Neural cell (in vitro differentiated cells): ENCODE data around the gene TTN. TPM values are rescaled to one million over a fixed set of nuclear protein-coding genes. Genes with fewer than 3 reads are reported as not detected.

Experiments
- H2AFZ ChIP-seq: fragments of 200-600, 300-800 bp; sonication (generic), shearing (Covaris generic); 2 replicates; pipeline ENCODE4 v1.6.0; 2014; ENCODE audit warnings: low read depth, mild to moderate bottlenecking, antibody characterized with exemption, low read length, moderate library complexity
- H3F3A ChIP-seq: fragments of 200-600 bp; shearing (Covaris generic); 2 replicates; pipeline ENCODE4 v1.6.1; 2016; ENCODE audit warnings: mild to moderate bottlenecking, moderate library complexity, mixed read lengths, antibody characterized with exemption, low read length; ENCODE audit not compliant: insufficient read depth, poor library complexity, severe bottlenecking
- H3K27ac ChIP-seq: fragments of 200-600, 300-800 bp; sonication (generic), shearing (Covaris generic); 2 replicates; pipeline ENCODE4 v1.5.1; 2014; ENCODE audit warnings: mild to moderate bottlenecking, low read length, moderate library complexity
- H3K27me3 ChIP-seq: fragments of 300-800, 200-600 bp; sonication (generic), shearing (Covaris generic); 2 replicates; pipeline ENCODE4 v1.6.0; 2014; ENCODE audit warnings: mild to moderate bottlenecking, low read depth, low read length, moderate library complexity; ENCODE audit not compliant: insufficient read depth
- H3K36me3 ChIP-seq: fragments of 300-800, 200-600 bp; sonication (generic), shearing (Covaris generic); 2 replicates; pipeline ENCODE4 v1.5.1; 2014; ENCODE audit warnings: mild to moderate bottlenecking, antibody characterized with exemption, low read length, moderate library complexity; ENCODE audit not compliant: insufficient read depth
- H3K4me2 ChIP-seq: fragments of 300-800, 200-600 bp; sonication (generic), shearing (Covaris generic); 2 replicates; pipeline ENCODE4 v1.6.0; 2014; ENCODE audit warnings: mild to moderate bottlenecking, low read length
- H3K4me3 ChIP-seq: fragments of 300-800, 200-600 bp; sonication (generic), shearing (Covaris generic); 2 replicates; pipeline ENCODE4 v1.5.1; 2014; ENCODE audit warnings: mild to moderate bottlenecking, low read length, moderate library complexity
- H3K79me2 ChIP-seq: fragments of 200-600 bp; shearing (Covaris generic); replicated peaks from 2 replicates; pipeline ENCODE4 v1.6.0; 2014; ENCODE audit warnings: mild to moderate bottlenecking, low read length, moderate library complexity; ENCODE audit not compliant: insufficient read depth
- H3K9ac ChIP-seq: fragments of 300-800, 200-600 bp; sonication (generic), shearing (Covaris generic); 2 replicates; pipeline ENCODE4 v1.6.1; 2016; ENCODE audit warnings: mild to moderate bottlenecking, low read length, mixed read lengths
- H3K9me2 ChIP-seq: fragments of 200-600 bp; shearing (Covaris generic); 2 replicates; pipeline ENCODE4 v1.6.1; 2016; ENCODE audit warnings: mild to moderate bottlenecking, low read length, mixed read lengths; ENCODE audit not compliant: insufficient read depth
- H3K9me3 ChIP-seq: fragments of 200-600, 300-800 bp; sonication (generic), shearing (Covaris generic); 2 replicates; pipeline ENCODE4 v1.6.1; 2016; ENCODE audit warnings: mild to moderate bottlenecking, mixed run types, low read length, moderate library complexity, mixed read lengths
- H4K20me1 ChIP-seq: fragments of 200-600 bp; shearing (Covaris generic); 2 replicates; pipeline ENCODE4 v1.6.1; 2016; ENCODE audit warnings: mild to moderate bottlenecking, mixed run types; ENCODE audit not compliant: insufficient read depth
- EP300 ChIP-seq: fragments of 450-650 bp; conservative IDR thresholded peaks from 2 replicates; pipeline ENCODE4 v1.6.1; 2014; ENCODE audit warnings: antibody characterized with exemption, mild to moderate bottlenecking, moderate library complexity; ENCODE audit not compliant: poor library complexity, severe bottlenecking
- EZH2 ChIP-seq: fragments of 200-600, 300-800 bp; shearing (Covaris generic), sonication (generic); IDR thresholded peaks from 2 replicates; pipeline ENCODE4 v1.6.1; 2014; ENCODE audit warnings: antibody characterized with exemption, low read length, borderline replicate concordance, mild to moderate bottlenecking; ENCODE audit not compliant: insufficient read depth, poor library complexity, severe bottlenecking
- MXI1 ChIP-seq: fragments of 450-650 bp; conservative IDR thresholded peaks from 2 replicates; pipeline ENCODE4 v1.6.1; 2014; ENCODE audit warnings: antibody characterized with exemption, mild to moderate bottlenecking; ENCODE audit not compliant: poor library complexity, severe bottlenecking
- POLR2AphosphoS5 ChIP-seq: IDR thresholded peaks from 2 replicates; pipeline ENCODE4 v1.6.1; 2012
- RAD21 ChIP-seq: fragments of 450-650 bp; conservative IDR thresholded peaks from 2 replicates; pipeline ENCODE4 v1.6.1; 2014; ENCODE audit warnings: antibody characterized with exemption, mild to moderate bottlenecking, moderate library complexity
- SMC3 ChIP-seq: fragments of 450-650 bp; conservative IDR thresholded peaks from 2 replicates; pipeline ENCODE4 v1.6.1; 2014; ENCODE audit warnings: antibody characterized with exemption, mild to moderate bottlenecking, moderate library complexity; ENCODE audit not compliant: poor library complexity
- TAF1 ChIP-seq: IDR thresholded peaks from 2 replicates; pipeline ENCODE4 v1.6.1; 2012; ENCODE audit warnings: low read depth
- polyA plus RNA-seq: library from polyadenylated mRNA; depleted of rRNA; stranded (reverse); fragments of >200 nt; gene quantifications from 2 replicates; pipeline ENCODE4 v1.2.3, GENCODE V29; 2014
- TF ChIP-seq, protein P1 (sequence below): IDR thresholded peaks from 2 replicates; pipeline ENCODE4 v1.6.1; 2012; ENCODE audit warnings: borderline replicate concordance
- TF ChIP-seq, protein P2 (sequence below): fragments of 450-650 bp; IDR thresholded peaks from 2 replicates; pipeline ENCODE4 v1.5.1; 2014; ENCODE audit warnings: antibody characterized with exemption, mild to moderate bottlenecking, moderate library complexity; ENCODE audit not compliant: poor library complexity, severe bottlenecking

Gene TTN
- polyA plus RNA-seq, 1 donor from 2014 or later: 0.10 TPM

DNA sequence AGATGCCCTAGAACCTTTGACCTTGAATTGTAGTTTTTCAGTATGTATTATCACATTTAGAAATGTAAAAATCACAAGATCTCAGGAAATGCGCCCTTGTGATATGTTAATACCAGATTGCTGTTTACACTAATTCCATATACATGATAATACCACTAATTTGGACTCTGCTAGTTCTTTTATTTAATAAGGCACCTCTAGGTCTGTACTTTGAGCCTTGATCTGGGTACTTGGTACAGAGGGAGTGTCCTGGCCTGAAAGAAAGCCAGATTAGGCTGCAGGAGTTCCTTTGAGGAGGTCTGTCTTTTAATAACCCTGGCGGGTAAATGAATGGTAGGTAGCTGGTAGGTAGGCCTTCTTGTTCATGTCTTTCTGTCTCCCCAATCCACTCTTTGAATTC, 300.7 kb downstream of the TTN start:
- H3K27ac ChIP-seq: no peak overlapping the region
- H3K4me2 ChIP-seq: no peak overlapping the region
- TF ChIP-seq, protein P1, sequence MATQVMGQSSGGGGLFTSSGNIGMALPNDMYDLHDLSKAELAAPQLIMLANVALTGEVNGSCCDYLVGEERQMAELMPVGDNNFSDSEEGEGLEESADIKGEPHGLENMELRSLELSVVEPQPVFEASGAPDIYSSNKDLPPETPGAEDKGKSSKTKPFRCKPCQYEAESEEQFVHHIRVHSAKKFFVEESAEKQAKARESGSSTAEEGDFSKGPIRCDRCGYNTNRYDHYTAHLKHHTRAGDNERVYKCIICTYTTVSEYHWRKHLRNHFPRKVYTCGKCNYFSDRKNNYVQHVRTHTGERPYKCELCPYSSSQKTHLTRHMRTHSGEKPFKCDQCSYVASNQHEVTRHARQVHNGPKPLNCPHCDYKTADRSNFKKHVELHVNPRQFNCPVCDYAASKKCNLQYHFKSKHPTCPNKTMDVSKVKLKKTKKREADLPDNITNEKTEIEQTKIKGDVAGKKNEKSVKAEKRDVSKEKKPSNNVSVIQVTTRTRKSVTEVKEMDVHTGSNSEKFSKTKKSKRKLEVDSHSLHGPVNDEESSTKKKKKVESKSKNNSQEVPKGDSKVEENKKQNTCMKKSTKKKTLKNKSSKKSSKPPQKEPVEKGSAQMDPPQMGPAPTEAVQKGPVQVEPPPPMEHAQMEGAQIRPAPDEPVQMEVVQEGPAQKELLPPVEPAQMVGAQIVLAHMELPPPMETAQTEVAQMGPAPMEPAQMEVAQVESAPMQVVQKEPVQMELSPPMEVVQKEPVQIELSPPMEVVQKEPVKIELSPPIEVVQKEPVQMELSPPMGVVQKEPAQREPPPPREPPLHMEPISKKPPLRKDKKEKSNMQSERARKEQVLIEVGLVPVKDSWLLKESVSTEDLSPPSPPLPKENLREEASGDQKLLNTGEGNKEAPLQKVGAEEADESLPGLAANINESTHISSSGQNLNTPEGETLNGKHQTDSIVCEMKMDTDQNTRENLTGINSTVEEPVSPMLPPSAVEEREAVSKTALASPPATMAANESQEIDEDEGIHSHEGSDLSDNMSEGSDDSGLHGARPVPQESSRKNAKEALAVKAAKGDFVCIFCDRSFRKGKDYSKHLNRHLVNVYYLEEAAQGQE: no peak
- no peak for TF ChIP-seq EP300
- no peak for TF ChIP-seq TAF1
- TF ChIP-seq EZH2: no peak
- TF ChIP-seq MXI1: no peak
- no peak for TF ChIP-seq POLR2AphosphoS5
- TF ChIP-seq RAD21: no peak
- TF ChIP-seq SMC3: no peak
- TF ChIP-seq, protein P2, sequence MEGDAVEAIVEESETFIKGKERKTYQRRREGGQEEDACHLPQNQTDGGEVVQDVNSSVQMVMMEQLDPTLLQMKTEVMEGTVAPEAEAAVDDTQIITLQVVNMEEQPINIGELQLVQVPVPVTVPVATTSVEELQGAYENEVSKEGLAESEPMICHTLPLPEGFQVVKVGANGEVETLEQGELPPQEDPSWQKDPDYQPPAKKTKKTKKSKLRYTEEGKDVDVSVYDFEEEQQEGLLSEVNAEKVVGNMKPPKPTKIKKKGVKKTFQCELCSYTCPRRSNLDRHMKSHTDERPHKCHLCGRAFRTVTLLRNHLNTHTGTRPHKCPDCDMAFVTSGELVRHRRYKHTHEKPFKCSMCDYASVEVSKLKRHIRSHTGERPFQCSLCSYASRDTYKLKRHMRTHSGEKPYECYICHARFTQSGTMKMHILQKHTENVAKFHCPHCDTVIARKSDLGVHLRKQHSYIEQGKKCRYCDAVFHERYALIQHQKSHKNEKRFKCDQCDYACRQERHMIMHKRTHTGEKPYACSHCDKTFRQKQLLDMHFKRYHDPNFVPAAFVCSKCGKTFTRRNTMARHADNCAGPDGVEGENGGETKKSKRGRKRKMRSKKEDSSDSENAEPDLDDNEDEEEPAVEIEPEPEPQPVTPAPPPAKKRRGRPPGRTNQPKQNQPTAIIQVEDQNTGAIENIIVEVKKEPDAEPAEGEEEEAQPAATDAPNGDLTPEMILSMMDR: no peak
- H3K9me2 ChIP-seq: no peaks in the 10 kb centered on the region
- H3K79me2 ChIP-seq: no peaks in the 10 kb centered on the region
- H3K27me3 ChIP-seq: no peaks in the 10 kb centered on the region
- H4K20me1 ChIP-seq: no peaks in the 10 kb centered on the region
- no peak overlapping the region for H2AFZ ChIP-seq
- no peaks in the 10 kb centered on the region for H3F3A ChIP-seq
- H3K36me3 ChIP-seq: peaks cover 11% of the 10 kb centered on the region
- H3K4me3 ChIP-seq: no peak overlapping the region
- H3K9ac ChIP-seq: no peak overlapping the region
- H3K9me3 ChIP-seq: no peaks in the 10 kb centered on the region

DNA sequence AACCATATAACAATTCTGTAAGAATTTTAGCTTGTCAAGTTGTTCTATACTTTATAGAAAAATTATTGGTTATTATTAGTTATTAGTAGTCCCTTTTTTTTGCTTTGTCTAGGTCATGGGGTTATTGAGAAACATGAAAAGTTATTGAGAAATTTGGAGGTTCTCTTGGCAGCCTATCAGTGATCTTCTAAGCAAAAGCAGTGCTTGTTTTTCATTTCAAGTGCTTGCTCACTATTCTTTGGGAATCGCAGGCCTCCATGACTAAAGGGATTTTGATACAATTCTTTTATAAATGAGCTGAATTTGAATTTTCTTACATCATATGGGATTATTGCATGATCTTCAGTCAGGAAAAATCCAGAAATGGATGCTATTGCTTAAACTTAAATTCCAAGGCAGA, 301.1 kb downstream of the TTN start:
- Histone ChIP-seq H3K79me2 (no peaks in the 10 kb centered on the region), H2AFZ (no peak overlapping the region), H4K20me1 (no peaks in the 10 kb centered on the region), H3K4me2 (no peak overlapping the region), H3K9me2 (no peaks in the 10 kb centered on the region), H3K4me3 (no peak overlapping the region), H3F3A (no peaks in the 10 kb centered on the region), H3K9ac (no peak overlapping the region), H3K9me3 (no peaks in the 10 kb centered on the region), H3K27me3 (no peaks in the 10 kb centered on the region), H3K36me3 (peaks cover 11% of the 10 kb centered on the region), H3K27ac (no peak overlapping the region)
- TF ChIP-seq, protein P1: no peak
- TF ChIP-seq EP300 (no peak), MXI1 (no peak), RAD21 (no peak), SMC3 (no peak), TAF1 (no peak), POLR2AphosphoS5 (no peak), EZH2 (no peak)
- TF ChIP-seq, protein P2: no peak
